HK-2 (cell line): ENCODE results near the gene IL20RA.
"Not testable (repeated sequence)": the region's sequence is repeated elsewhere in the genome, so short reads cannot be mapped to it uniquely, and the experiment has no call there.

Experiments used
- DNase-seq: peaks from one replicate; pipeline ENCODE4 v3.0.0-alpha.2; 2018; ENCODE audit not compliant: unreplicated experiment

IL20RA gene, protein sequence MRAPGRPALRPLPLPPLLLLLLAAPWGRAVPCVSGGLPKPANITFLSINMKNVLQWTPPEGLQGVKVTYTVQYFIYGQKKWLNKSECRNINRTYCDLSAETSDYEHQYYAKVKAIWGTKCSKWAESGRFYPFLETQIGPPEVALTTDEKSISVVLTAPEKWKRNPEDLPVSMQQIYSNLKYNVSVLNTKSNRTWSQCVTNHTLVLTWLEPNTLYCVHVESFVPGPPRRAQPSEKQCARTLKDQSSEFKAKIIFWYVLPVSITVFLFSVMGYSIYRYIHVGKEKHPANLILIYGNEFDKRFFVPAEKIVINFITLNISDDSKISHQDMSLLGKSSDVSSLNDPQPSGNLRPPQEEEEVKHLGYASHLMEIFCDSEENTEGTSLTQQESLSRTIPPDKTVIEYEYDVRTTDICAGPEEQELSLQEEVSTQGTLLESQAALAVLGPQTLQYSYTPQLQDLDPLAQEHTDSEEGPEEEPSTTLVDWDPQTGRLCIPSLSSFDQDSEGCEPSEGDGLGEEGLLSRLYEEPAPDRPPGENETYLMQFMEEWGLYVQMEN

DNA sequence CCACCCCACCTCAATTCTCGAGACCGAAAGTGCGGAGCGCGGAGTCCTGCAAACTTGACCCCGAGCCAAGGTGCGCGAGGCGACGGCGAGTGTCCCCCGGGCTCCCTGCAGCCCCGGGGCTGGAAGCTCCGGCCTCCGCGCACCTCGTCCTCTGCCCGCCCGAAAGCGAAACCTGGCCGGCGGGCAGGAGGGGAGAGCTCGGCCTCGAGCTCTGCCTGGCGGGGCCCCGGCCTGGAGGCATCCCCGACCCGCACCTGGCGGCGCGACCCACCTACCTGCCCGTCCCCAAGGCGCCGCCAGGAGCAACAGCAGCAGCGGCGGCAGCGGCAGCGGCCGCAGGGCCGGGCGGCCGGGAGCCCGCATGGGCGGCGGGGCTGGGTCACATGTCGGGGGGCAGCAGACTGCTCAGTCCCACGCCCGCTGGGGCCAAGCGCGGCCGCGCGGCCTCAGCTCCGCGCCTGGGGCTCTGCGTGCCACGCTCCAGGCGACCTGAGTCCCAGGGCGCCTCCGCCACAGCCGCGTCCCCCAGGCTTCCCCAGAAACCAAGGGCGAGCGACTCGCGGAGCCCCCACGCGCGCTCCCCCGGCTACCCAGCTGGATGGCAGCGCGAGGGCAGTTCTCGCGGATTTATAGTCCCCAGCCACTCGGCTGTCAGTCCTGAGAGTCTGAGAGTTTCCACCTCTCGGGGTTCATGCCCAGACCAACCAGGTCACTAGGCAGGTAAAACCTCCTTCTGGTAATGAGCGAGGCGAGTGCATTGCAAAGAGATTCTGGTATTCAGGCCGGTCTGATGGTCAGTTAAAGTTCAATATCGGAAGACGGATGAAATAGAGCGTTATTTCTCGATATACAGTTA, at the start of gene IL20RA:
Gene IL20RA (minus strand): TSS at position 600 of the 856 bp plus-strand sequence. CDS start 237 bp downstream, at position 363.
- peak; percentile 20 for DNase-seq

DNA sequence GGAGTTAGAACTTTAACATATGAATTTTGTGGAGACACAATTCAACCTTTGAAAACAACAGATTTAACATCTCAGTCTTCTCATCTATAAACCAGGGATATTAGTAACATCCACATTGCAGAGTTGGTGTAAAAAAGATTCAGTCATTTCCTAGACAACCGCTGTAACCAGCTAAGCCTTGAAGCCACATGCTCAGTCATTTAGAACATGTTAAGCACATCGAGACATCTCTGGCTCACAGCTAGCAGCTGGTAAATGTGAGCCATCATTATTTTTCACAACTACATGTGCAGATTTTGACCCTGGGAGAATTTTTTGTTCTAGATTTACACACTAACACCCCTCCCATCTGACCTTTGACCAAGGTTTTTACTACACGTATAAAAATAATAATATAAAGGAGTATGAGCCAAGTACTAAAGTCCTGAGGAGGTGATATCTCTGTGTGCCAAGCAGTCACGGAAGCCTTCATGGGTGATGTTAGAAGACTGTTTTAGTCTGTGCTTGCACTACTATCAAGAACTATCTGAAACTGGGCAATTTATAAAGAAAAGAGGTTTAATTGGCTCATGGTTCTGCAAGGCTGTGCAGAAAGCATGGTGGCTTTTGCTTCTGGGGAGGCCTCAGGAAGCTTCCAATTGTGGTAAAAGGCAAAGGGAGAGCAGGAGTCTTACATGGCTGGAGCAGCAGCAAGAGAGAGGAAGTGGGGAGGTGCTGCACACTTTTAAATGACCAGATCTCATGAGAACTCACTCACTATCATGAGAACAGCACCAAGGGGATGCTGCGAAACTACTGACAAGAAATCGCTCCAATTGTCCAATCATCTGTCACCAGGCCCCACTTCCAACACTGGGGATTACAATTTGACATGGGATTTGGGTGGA, 48.7 kb upstream of the IL20RA start:
- DNase-seq = no peak

DNA sequence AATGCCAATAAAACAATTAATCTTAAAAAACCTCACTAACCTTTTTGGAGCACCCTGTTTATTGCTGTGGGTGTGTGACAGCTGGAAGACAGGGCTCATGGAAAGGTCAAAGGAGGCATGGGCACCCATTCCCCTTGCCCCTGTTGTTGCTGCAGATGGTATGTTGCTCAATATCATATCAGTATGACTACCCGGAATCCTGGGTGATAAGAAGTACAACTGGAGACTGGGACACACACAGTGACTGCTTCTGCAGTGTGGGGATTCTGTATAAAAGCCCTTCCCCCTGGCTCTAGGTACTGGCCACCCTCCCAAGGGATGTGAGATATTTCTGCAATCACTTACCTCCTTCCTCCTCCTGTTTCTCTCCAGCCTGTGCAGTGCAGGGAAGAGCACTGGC, 47.3 kb upstream of the IL20RA start:
- DNase-seq = no peak

DNA sequence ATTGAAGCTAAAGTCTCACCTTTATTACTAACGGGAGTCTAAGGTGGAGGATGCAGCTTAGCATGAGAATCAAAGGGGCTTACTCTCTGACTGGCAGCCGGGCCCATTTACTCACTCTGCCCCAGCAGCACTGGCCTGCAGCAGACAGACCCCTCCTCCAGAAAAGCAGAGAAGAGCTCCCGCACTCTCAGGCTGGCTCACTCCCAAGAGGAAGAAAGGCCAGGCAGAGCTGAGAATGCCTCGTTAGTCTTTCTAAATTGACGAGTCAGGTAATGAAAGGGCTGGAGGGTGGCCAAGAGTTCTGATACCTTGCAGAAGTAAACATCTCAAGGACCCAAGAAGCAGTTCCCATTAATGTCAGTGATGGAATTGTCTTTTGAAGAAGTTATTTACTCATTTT, 44.5 kb upstream of the IL20RA start:
- DNase-seq = no peak

DNA sequence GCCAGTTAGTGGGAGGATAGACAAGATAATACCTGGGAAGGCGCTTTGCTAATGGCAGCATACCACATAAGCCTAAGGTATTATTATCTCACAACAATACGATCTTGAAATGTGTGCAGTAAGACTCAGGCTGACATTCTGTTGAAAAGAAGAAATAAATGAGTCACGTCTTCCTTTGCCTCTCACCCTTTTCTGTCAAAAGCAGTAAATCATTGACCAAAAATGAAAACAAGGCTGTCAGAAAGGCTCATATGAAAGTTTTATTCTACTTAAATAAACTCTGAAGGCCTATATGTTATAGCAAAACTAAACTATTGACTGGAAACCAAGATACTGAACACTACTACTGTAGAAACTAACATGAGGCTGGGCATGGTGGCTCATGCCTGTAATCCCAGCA, 43.1 kb upstream of the IL20RA start:
- DNase-seq = no peak

DNA sequence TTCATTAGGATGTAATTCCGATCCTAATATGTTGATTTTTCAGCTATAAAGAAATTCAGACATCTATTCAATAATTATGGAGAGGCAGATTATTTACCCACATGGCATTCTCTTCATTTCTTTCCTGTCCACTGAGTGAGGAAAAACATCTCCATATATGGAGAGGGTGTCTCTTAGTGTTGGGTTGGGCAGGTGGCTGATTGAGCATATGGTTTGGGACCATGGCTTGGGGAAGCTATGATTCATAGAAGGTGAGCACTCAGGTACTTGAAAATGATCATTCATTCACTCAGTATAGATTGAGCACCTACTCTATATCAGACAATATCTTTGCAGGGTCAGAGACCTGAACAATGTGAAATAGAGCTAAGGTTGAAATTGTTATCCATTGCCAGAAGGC, 41.3 kb upstream of the IL20RA start:
- no peak for DNase-seq

DNA sequence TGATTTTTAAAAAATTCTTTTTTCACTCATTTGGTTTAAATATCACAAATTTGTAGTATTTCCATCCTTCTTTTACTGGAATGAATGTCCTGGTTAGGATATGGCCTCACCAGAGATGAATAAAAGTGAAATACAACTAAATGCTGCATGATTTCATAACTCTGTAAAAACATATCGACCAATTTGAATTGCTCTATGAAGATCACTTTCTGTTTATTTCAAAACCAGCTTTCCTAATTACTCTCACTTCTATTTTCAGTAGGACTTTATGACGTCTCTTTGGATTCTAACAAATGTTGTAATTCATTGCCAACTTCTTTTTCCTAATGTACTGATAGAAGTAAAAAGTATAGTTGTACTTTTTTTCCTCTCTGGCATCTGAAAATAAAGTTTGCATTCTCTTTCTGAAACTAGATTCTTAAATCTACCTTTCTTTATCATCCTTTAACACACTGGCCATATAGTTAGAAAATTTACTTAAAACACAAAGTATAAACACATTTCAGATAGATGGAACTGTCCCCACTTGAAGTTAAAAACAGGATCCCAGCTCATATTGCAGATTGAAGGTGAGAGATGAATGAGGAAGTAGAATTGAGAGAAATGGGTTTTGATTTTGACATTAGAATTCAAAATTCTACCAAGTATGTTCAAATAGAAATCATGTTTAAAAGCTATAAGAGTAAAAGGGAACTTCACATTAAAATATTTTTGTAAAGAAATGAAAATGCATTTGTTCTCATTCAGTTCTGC, 40.3 kb upstream of the IL20RA start:
- no peak for DNase-seq

DNA sequence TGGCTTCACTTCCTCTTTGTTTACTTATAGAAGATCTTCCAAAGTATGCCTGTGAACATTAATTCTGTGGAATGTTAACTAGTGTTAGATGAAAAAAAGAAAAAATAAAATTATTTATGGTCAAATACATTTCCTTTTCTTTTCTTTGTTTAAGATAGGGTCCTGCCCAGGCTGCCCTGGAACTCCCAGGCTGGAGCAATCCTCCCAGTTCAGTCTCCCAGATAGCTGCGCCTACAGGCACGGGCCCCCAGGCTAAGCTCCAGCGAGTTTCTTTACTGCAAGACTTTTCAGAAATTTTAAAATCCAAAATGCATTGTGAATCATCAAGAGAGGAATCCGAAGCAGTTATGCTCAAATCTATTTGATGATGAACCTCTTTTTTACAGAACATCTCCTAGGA, 39.3 kb upstream of the IL20RA start:
- DNase-seq = no peak

DNA sequence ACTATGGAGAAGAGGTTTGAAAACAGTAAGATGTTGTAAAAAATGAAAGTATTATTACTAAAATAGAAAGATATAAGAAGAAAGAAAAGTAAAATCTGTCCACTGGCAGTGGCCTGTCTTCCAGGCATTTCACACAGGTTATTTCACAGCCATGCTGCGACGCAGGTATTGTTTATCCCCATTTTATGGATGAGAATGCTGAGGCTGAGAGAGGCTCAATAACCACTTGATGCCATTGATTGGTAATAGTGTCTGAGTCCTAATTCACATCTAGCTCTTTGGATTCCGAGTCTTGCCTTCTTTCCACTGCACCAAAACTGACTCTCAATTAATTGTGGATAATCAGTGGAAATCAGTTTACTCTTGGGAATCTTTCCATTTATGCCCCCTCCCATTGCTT, 37.2 kb upstream of the IL20RA start:
- no peak for DNase-seq

DNA sequence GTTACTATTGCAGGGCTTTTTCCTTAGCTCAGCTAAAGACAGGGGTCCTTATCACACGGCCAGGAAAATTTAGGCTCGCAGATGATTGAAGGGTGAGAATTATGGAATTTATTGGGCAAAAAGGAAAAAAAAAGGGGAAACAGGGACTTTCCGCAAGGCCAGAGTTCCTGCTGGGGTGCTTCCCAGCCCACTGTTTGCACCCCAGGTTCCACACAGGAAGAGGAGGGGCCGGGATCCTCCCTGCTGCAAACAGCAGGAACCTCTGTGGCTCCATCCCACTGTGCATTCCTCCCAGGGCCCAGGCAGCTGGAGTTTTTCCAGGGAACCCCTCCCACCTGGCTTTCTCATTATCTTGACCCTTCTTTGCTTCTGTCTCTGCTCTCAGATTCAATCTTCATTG, 35.9 kb upstream of the IL20RA start:
- no peak for DNase-seq

DNA sequence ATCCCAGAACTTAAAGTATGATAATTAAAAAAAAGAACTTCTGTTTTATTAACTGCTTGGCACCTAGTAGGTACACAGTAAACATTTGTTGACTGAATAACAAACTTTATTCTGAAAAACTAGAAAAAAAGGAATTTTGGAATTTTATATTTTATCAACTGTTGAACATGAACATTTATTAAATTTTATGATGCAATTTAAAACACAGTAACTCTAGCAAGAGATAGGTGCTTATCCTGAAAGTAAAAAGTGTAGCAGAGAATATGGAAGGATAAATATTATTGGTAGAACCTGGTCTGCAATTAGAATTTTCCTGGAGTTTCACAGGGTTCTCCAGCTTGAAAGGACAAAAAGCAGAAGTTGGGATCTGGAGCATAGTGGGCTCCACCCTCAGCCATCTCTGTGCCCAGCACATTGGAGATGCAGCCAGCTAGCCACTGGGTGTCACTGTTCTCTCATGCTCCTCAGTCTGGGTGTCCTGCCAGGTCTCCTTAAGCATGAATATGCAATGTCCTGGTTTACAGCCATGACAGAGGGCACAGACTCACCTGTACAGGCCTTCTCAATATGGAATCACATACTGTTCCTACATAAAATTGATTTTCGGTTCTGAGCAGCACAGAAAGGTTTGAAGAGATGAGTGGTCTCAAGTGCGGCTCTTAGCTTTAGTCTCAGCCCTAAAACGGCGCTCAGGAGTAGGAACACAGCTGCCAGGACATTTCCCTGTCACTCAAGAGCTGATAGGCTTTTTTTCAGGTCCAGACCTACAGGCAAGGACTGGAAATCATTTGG, 31.7 kb upstream of the IL20RA start:
- peak; percentile 49 for DNase-seq

DNA sequence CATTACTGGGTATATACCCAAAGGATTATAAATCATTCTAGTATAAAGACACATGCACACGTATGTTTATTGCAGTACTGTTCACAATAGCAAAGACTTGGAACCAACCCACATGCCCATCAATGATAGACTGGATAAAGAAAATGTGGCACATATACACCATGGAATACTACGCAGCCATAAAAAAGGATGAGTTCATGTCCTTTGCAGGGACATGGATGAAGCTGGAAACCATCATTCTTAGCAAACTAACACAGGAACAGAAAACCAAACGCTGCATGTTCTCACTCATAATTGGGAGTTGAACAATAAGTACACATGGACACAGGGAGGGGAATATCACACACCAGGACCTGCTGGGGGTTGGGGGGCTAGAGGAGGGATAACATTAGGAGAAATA, 31.0 kb upstream of the IL20RA start:
- not testable (repeated sequence) for DNase-seq

DNA sequence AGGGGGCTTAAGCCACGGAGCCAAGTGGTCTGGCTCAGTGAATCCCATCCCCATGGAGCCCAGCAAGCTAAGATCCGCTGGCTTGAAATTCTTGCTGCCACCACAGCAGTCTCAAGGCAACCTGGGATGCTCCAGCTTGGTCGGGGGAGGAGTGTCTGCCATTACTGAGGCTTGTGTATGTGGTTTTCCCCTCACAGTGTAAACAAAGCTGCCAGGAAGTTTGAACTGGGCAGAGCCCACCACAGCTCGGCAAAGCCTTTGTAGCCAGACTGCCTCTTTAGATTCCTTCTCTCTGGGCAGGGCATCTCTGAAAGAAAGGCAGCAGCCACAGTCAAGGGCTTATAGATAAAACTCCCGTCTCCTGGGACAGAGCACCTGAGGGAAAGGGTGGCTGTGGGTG, 25.5 kb upstream of the IL20RA start:
- DNase-seq = no peak

DNA sequence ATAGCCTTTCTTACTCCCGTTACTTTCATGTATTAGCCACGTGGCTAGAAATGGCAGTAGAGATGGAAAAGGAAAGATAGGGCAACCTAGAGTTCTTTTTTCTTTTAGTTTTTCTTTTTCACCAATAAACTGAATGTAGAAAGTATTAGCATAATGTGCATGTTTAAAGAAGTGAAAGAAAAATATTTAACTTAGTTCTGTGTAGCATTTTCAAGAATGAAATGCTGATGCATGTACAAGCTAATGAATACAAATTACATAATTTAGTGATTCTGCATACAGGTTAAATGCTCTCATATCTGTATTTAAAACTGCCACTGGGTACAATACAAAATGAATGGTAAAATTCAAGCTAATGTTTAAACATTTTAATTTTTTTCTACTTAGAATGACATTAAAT, 22.6 kb upstream of the IL20RA start:
- no peak for DNase-seq

DNA sequence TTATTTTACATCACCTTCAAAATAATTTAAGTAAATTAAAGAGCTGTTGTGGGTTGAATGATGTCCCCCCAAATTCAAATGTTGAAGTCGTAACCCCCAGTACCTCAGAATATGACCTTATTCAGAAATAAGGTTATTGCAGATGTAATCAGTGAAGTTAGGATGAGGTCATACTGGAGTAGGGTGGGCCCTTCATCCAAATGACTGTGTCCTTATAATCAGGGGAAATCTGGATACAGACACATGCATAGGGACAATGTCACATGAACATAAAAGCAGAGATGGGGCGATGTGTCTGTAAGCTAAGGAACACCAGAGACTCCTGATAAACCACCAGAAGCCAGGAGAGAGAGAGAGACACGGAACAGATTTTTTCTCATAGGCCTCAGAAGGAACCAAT, 13.3 kb upstream of the IL20RA start:
- DNase-seq = no peak

DNA sequence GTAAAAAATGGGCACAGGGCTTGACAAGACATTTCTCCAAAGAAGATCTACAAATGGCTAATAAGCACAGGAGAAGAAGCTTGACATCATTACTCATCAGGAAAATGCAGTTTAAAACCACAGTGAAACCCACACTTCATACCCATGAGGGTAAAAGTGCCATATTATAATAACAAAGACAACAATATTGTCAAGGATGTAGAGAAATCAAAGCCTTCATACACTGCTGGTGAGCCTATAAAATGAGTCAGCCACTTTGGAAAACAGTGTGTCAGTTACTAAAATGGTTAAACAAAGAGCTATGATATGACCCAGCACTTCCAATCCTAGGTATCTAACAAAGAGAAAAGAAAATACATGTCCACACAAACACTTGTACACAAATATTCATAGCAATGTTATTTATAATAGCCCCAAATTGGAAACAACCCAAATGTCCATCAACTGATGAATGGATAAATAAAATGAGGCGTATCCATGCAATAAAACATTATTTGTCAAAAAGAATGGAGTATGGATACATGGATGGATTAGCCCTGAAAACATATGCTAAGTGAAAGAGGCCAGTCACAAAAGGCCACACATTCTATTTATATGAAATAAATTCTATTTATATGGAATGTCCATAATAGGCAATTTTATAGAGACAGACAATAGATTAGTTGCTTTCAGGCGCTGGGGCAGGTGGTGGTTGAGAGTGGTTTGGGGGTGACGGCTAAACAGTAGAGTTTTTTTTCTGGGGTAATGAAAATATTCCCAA, 11.5 kb upstream of the IL20RA start:
- DNase-seq = no peak

DNA sequence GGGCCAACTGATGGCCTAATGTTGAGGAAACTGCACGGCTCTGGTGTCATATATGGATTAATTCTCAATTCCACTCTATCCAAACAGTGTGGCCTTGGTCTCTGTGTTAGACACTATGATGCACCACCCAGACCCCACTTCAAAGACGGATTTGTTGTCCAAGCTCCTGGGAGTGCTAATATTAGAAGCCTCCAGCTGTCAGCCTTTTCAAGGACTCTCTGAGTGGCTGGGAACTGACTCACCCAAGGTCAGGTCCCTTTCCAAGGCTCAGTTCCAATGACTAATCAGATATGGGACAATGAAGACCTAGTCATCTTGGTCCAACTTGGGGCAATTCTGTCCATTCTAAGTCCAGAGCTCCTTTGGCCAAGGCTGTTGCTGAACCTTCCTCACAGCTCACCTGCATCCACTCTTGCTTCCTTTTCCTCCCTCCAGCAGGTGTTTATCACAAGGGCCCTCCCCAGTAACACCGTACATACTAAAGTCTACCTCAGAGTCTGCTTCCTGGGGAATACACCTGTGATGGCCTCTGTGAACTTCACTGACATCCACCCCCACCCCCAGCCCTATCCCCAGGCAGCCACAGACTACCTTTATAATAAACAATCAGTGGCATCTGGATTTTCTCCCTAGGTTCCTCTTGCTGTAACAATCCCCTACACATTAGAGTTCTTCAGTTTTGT, 7.2 kb upstream of the IL20RA start:
- DNase-seq = no peak

DNA sequence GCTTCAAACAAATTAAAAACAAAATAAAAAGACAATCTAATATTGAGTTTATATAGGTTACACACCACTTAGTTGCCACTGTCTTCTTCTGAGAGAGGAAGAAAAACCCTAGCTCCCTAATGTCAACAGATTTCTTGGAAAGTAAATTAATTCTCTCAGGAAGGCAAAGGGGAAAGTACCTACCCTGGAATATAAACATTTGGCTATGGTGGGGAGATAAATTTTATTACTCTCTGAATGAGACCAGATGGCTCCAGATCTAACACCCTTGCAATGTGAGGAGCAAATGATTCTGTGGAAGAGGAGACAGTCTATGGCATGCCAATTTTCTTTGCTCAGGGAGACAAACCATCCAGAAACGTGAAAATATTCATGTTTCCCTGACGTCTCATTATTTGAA, 4.3 kb upstream of the IL20RA start:
- no peak for DNase-seq

DNA sequence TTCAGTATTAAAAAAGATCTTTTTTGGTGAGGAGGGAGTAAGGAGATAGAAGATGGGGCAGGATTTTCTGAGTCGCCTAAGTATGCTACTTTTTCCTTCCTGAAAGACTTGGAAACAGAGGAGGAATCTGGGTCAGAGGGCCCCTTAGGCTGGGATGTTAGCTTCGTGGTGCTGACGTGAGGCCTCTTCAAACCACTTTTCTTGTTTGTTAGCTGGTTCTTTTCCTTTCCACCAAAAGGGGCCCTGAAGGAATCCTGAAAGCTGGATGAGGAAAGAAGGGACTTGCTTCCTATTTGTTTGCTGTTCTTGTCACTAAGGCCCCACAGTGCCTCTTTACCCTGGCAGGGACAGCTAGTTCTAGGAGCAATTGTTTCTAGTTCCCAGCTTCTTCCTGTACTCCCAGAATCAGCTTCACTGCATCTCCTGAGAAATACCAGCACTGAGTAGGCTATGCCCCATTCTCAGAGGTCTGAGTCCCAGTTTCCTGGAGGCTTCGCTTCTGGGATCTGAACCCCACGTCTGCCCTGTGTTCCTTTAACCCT, 2.2 kb upstream of the IL20RA start:
- no peak for DNase-seq
